GM23248 (cell line): ENCODE data around the gene THSD4.

Experiments
- EZH2 ChIP-seq: fragments of 200-600 bp; sonication (generic); IDR thresholded peaks from 2 replicates; pipeline ENCODE4 v1.6.1; 2018; ENCODE audit warnings: antibody characterized with exemption, mild to moderate bottlenecking; ENCODE audit not compliant: insufficient read depth, poor library complexity, severe bottlenecking
- EZH2phosphoT487 ChIP-seq: fragments of 200-600 bp; sonication (generic); IDR thresholded peaks from 2 replicates; pipeline ENCODE4 v1.6.1; 2018; ENCODE audit warnings: antibody characterized with exemption, moderate library complexity, mild to moderate bottlenecking, low read depth; ENCODE audit not compliant: insufficient read depth

DNA sequence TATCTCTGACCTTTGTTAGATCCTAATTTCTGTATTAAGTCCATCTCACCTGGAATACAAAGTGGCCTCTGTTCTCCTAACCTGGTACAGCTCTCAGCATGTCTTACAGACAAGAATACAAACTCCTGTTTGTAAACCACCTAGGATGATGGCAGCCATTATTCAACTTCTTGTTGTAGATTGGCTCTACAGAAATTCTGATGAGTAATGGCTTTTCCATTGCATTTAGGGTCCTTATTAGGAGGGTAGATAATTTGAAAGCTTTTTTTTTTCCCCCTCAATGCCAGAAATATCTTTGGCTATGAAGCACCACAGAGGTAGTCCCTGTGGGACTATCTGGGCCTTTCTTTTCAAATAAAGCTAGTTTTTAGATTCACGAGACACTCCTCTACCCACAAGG is 704.9 kb downstream of the THSD4 start:
- TF ChIP-seq EZH2: no peak
- no peak for TF ChIP-seq EZH2phosphoT487
